Panc1 (cell line): ENCODE data around the gene KHDRBS1.

Experiments
- CTCF ChIP-seq: fragments of 450-650 bp; IDR thresholded peaks from 2 replicates; pipeline ENCODE4 v1.5.1; 2017; ENCODE audit warnings: mild to moderate bottlenecking
- POLR2AphosphoS5 ChIP-seq: IDR thresholded peaks from 2 replicates; pipeline ENCODE4 v1.6.1; 2012; ENCODE audit warnings: mild to moderate bottlenecking, low read depth, low read length, moderate library complexity
- REST ChIP-seq, 2 experiments: IDR thresholded peaks; 2 replicates each; pipeline ENCODE4 v1.6.1; 2011 to 2012; ENCODE audit warnings: low read depth in 2 of 2, control low read depth in 1 of 2, low read length in 1 of 2, mild to moderate bottlenecking in 1 of 2, moderate library complexity in 1 of 2; ENCODE audit not compliant: insufficient read depth in 1 of 2
- TCF7L2 ChIP-seq: IDR thresholded peaks from 2 replicates; pipeline ENCODE4 v1.6.1; 2011; ENCODE audit warnings: mild to moderate bottlenecking, low read depth, low read length, inconsistent platforms

GRCh38 chr1:32091591-32091990 is 77.9 kb downstream of the KHDRBS1 start:
- TF ChIP-seq CTCF (no peak), POLR2AphosphoS5 (no peak), REST (IDR thresholded peaks at IDR 0.05; ENCODE audit: insufficient read depth in 1 of 2, low read depth in 2 of 2, low read length in 1 of 2) (no peak), TCF7L2 (no peak)
